ENCODE measurements around the gene ATP8A2. TPM values are rescaled to one million over a fixed set of nuclear protein-coding genes. Genes with fewer than 3 reads are reported as not detected.

ATP8A2 gene
- total and polyA plus RNA-seq, 4 donors = 0.01 to 0.08 (median 0.05) TPM; not detected in 1

- Histone ChIP-seq H3K4me1 (ENCODE audit: control insufficient read depth in 4 of 4, insufficient read depth in 4 of 4, low read length in 3 of 4) (no peaks in the 10 kb centered on the region), H3K27me3 (ENCODE audit: control insufficient read depth in 4 of 4, insufficient read depth in 4 of 4, low read length in 3 of 4) (peaks cover 0 to 10% (median 4%) of the 10 kb centered on the region in 4 donors), H3K27ac (ENCODE audit: low read depth in 1 of 2, low read length in 2 of 2) (no peak overlapping the region), H3K9me3 (ENCODE audit: control insufficient read depth in 4 of 4, low read length in 3 of 4) (no peaks in the 10 kb centered on the region), H3K36me3 (ENCODE audit: control insufficient read depth in 4 of 4, insufficient read depth in 3 of 4, low read depth in 1 of 4, low read length in 3 of 4) (no peaks in the 10 kb centered on the region), H3K9ac (ENCODE audit: low read depth in 1 of 2, low read length in 2 of 2) (no peak overlapping the region), H3K4me3 (ENCODE audit: low read depth in 1 of 3, low read length in 3 of 3) (no peak overlapping the region)
- TF ChIP-seq CTCF (IDR thresholded peaks at IDR 0.05; ENCODE audit: low read depth, low read length, missing input control) (no peak), GABPA (IDR thresholded peaks at IDR 0.05 in 1 of 2, conservative IDR thresholded peaks at IDR 0.05 in 1 of 2) (no peak), HNF4G (IDR thresholded peaks at IDR 0.05) (no peak), ATF3 (IDR thresholded peaks at IDR 0.05) (no peak), FOXA2 (IDR thresholded peaks at IDR 0.05) (no peak), RAD21 (IDR thresholded peaks at IDR 0.05) (no peak), ZBTB33 (IDR thresholded peaks at IDR 0.05) (no peak), RXRA (IDR thresholded peaks at IDR 0.05) (no peak), EGR1 (IDR thresholded peaks at IDR 0.05; ENCODE audit: low read depth in 2 of 2) (no peak), YY1 (IDR thresholded peaks at IDR 0.05) (no peak), HNF4A (conservative IDR thresholded peaks at IDR 0.05) (no peak)
- WGBS = 46% methylated on average over 5 of the region's 5 CpGs
- no peak for DNase-seq (ENCODE audit: low spot score)
Measured at GRCh38 chr13:25575562-25575961, 203.8 kb downstream of the ATP8A2 start.

- H3K27ac ChIP-seq (ENCODE audit: low read depth in 1 of 2, low read length in 2 of 2) = no peak overlapping the region
- no peak overlapping the region for H3K4me3 ChIP-seq (ENCODE audit: low read depth in 1 of 3, low read length in 3 of 3)
- no peaks in the 10 kb centered on the region for H3K36me3 ChIP-seq (ENCODE audit: control insufficient read depth in 4 of 4, insufficient read depth in 3 of 4, low read depth in 1 of 4, low read length in 3 of 4)
- H3K9me3 ChIP-seq (ENCODE audit: control insufficient read depth in 4 of 4, low read length in 3 of 4) = peaks cover 0 to 2% (median 0%) of the 10 kb centered on the region in 4 donors
- peaks cover 0 to 11% (median under 1%) of the 10 kb centered on the region in 4 donors for H3K27me3 ChIP-seq (ENCODE audit: control insufficient read depth in 4 of 4, insufficient read depth in 4 of 4, low read length in 3 of 4)
- no peaks in the 10 kb centered on the region for H3K4me1 ChIP-seq (ENCODE audit: control insufficient read depth in 4 of 4, insufficient read depth in 4 of 4, low read length in 3 of 4)
- 56% methylated on average over 2 of the region's 2 CpGs for WGBS
- H3K9ac ChIP-seq (ENCODE audit: low read depth in 1 of 2, low read length in 2 of 2) = no peak overlapping the region
- DNase-seq (ENCODE audit: low spot score) = no peak
- no peak for TF ChIP-seq EGR1 (IDR thresholded peaks at IDR 0.05; ENCODE audit: low read depth in 2 of 2)
- TF ChIP-seq JUND (IDR thresholded peaks at IDR 0.05) = no peak
- no peak for TF ChIP-seq HNF4G (IDR thresholded peaks at IDR 0.05)
- no peak for TF ChIP-seq FOXA2 (IDR thresholded peaks at IDR 0.05)
Measured at GRCh38 chr13:25578526-25578925, 206.8 kb downstream of the ATP8A2 start.

GRCh38 chr13:25579221-25579620 is 207.4 kb downstream of the ATP8A2 start:
- WGBS = 80% methylated on average over 8 of the region's 8 CpGs
- Histone ChIP-seq H3K36me3 (ENCODE audit: control insufficient read depth in 4 of 4, insufficient read depth in 3 of 4, low read depth in 1 of 4, low read length in 3 of 4) (no peaks in the 10 kb centered on the region), H3K9ac (ENCODE audit: low read depth in 1 of 2, low read length in 2 of 2) (no peak overlapping the region), H3K9me3 (ENCODE audit: control insufficient read depth in 4 of 4, low read length in 3 of 4) (peaks cover 0 to 2% (median 0%) of the 10 kb centered on the region in 4 donors), H3K4me1 (ENCODE audit: control insufficient read depth in 4 of 4, insufficient read depth in 4 of 4, low read length in 3 of 4) (no peaks in the 10 kb centered on the region), H3K27ac (ENCODE audit: low read depth in 1 of 2, low read length in 2 of 2) (no peak overlapping the region), H3K27me3 (ENCODE audit: control insufficient read depth in 4 of 4, insufficient read depth in 4 of 4, low read length in 3 of 4) (peaks cover 0 to 11% (median 0%) of the 10 kb centered on the region in 4 donors), H3K4me3 (ENCODE audit: low read depth in 1 of 3, low read length in 3 of 3) (no peak overlapping the region)
- TF ChIP-seq HNF4G (IDR thresholded peaks at IDR 0.05) (no peak), RXRA (IDR thresholded peaks at IDR 0.05) (no peak), RAD21 (IDR thresholded peaks at IDR 0.05) (no peak), MAX (IDR thresholded peaks at IDR 0.05) (no peak), FOXA1 (IDR thresholded peaks at IDR 0.05) (no peak), GABPA (IDR thresholded peaks at IDR 0.05 in 1 of 2, conservative IDR thresholded peaks at IDR 0.05 in 1 of 2) (no peak)
- no peak for DNase-seq (ENCODE audit: low spot score)

All from liver (tissue), 9 donors.